ENCODE data around the gene MAP1S.

GRCh38 chr19:17775991-17776803 lies 56.9 kb downstream of the MAP1S start:
- TF ChIP-seq POLR2AphosphoS5 (IDR thresholded peaks at IDR 0.05): no peak
- no peak for TF ChIP-seq CTCF (IDR thresholded peaks at IDR 0.05)
- no peak for TF ChIP-seq POLR2A (IDR thresholded peaks at IDR 0.05)
